GM20431 (cell line): ENCODE measurements around the gene ECHDC1.
"Not testable (repeated sequence)": the region's sequence is repeated elsewhere in the genome, so short reads cannot be mapped to it uniquely, and the experiment has no call there.

Source experiments
- in situ Hi-C: fragments of 300-500 bp; cut with MseI, MboI; formaldehyde crosslinking; loops from one replicate; pipeline ENCODE4 v1.15.0; 2020; ENCODE audit warnings: low sequenced_read_pairs; ENCODE audit not compliant: unreplicated experiment

Gene ECHDC1, protein sequence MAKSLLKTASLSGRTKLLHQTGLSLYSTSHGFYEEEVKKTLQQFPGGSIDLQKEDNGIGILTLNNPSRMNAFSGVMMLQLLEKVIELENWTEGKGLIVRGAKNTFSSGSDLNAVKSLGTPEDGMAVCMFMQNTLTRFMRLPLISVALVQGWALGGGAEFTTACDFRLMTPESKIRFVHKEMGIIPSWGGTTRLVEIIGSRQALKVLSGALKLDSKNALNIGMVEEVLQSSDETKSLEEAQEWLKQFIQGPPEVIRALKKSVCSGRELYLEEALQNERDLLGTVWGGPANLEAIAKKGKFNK

DNA sequence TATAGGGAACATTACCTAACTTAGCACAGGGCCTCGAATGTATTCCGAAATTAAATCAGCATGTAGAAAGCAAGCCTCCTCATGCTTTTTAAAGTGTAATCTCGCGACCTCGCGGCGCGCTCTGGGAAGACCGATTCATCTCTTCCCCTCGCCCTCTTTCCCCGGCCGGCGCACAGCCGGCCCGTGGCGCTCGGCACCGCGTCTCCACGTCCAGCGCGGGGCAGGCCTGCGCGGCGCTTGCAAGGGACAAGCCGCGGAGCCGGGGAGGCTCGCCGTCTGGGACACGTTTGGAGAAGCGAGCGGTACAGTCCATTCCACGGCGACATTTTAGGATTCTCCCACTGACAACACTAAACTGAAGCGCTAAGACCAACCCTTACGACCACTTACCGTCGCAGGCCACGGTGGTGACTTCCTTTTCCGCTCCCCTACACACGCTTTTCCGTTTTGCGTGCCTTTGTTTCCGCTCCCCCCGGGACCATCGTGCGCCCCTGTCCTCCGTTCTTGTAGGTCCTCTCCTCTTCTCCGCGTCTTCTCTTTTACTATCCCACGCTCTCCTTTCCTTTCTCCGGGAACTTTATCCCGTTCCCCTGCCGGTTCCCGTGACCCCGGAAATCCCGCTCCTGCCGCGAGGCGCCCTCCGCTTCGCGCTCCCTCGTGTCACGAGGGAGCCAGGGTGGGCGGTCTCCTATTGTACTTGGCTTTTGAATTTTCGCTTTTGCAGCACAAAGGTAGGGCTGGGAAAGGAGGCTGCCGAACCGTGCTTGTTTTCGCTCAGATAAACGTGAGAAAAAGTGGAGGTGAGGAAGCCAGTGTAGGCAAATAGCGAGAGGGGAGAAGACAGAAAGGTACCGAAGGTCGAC is at the start of gene ECHDC1:
TSS of gene ECHDC1 (minus strand) at position 664 of the 863 bp plus-strand sequence. CDS start 12,581 bp downstream, outside the sequence.
- in situ Hi-C loops, result no loop called here

DNA sequence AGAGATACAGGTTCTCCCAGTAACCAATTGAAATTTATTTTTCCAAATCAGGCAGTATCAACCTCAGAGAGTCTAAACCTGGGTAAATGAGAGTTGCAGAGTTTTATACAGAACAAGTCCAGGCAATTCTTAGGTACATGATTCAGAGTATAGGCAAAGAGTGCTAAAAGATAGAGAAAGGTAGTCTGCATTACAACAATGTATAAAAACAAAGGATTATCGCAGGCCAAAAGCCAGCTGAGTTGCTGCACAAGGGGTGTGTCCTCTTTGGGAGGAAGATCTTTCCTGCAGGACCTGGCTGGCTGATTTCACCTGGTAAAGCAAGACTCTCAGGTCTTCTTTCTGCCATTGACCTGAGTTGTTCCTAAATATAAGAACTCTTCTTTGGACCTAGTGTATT is 48.9 kb upstream of the ECHDC1 start:
- in situ Hi-C loops, result no loop called here

GRCh38 chr6:127391094-127391953 is 47.9 kb upstream of the ECHDC1 start:
- in situ Hi-C loops, result no loop called here

GRCh38 chr6:127389706-127390105 is 46.3 kb upstream of the ECHDC1 start:
- in situ Hi-C loops, result no loop called here

GRCh38 chr6:127385668-127386430 is 42.4 kb upstream of the ECHDC1 start:
- in situ Hi-C loops, result no loop called here

- in situ Hi-C loops, result not testable (repeated sequence)
Observed at GRCh38 chr6:127384848-127385247, 41.4 kb upstream of the ECHDC1 start.

GRCh38 chr6:127383988-127384387 is 40.6 kb upstream of the ECHDC1 start:
- in situ Hi-C loops, result no loop called here

- in situ Hi-C loops, result no loop called here
Observed at GRCh38 chr6:127382413-127382812, 39.0 kb upstream of the ECHDC1 start.

- in situ Hi-C loops, result no loop called here
Observed at GRCh38 chr6:127381384-127381783, 38.0 kb upstream of the ECHDC1 start.

- in situ Hi-C loops, result no loop called here
Observed at GRCh38 chr6:127376685-127377084, 33.3 kb upstream of the ECHDC1 start.

GRCh38 chr6:127367023-127367375 is 23.6 kb upstream of the ECHDC1 start:
- in situ Hi-C loops, result no loop called here

DNA sequence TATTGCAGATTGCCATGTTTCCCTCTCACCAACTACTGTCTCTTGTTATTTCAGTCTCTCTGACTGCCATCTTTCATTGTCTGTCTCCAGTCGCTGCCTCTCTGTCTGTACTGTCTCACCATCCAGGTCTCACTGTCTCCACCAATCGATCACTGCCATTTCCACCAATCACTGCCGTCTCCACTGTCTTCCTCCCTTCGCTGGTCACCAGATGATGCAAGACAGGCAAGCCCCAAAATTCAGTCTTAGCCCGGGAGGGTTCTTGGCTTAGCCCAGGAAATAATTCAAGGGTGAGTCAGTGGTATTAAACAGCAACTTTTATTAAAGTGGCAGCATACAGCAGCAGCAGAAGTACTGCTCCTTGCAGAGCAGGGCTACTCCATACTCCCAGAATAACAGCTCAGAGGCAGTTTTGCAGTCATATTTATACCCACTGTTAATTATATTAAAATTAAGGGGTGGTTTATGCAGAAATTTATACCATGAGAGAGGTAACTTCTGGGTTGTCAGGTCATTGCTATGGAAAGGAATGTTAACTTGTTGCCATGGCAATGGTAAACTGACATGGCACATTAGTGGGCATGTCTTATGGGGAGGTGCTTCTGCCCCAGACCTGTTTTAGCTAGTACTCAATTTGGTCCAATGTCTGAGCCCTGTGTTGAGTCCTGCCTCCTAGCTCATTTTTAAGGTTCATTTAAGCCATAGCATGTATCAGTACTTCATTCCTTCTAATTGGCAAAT is 23.0 kb upstream of the ECHDC1 start:
- in situ Hi-C loops, result no loop called here

GRCh38 chr6:127365874-127366273 is 22.5 kb upstream of the ECHDC1 start:
- in situ Hi-C loops, result no loop called here

- in situ Hi-C loops, result no loop called here
Observed at GRCh38 chr6:127352524-127352923, 9.1 kb upstream of the ECHDC1 start.

GRCh38 chr6:127349980-127350379 is 6.6 kb upstream of the ECHDC1 start:
- in situ Hi-C loops, result no loop called here

DNA sequence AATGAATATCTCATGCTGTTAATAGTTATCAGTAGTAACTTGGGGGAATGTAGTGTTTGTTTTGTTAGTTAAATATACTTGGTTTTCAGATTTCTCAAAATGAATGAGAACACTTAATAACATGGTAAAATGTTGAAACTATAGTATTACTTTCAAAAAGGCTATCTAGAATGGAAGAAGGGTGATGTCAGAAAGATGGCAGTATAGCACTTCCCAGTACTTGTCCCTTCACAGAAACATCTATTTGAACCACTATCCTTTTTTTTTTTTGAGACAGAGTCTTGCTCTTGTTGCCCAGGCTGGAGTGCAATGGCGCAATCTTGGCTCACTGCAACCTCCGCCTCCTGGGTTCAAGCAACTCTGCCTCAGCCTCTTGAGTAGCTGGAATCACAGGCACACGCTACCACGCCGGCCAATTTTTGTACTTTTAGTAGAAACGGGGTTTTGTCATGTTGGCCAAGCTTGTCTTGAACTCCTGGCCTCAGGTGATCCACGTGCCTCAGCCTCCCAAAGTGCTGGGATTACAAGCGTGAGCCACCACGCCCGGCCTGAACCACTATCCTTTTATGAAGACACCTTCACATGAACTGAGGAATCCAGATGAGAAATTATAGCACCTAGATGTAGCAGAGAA is 4.7 kb upstream of the ECHDC1 start:
- in situ Hi-C loops, result no loop called here

DNA sequence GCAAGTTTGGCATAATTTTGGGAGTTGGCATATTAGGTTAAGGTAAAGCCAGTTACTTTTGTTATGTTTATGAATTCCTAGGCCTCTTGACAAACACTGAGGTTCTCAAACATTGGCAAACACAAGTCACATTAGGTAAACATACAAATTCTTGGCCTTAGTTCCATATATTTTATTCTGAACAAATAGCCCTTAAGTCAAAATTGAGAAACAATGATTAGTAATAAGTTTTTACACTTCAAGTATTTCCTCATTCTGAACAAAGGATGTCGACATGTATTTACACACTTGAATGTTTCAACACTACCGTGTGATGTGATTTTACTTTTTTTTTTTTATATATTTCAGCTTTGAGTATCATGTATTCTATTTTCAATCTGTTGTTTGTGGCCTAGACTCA is 3.8 kb upstream of the ECHDC1 start:
- in situ Hi-C loops, result no loop called here

DNA sequence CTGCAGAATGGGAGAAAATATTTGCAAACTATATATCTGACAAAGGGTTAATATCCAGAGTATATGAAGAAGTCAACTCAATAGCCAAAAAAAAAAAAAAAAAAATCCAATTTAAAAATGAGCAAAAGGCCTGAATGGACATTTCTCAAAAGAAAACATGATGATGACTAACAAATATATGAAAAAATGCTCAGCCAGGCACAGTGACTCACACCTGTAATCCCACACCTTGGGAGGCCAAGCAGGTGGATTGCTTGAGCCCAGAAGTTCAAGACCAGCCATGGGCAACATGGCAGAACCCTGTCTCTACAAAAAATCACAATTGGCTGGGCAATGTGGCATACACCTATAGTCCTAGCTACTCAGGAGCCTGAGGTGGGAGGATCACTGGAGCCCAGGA is 2.1 kb upstream of the ECHDC1 start:
- in situ Hi-C loops, result no loop called here
